ENCODE data around the gene CCL25. TPM values are rescaled to one million over a fixed set of nuclear protein-coding genes. Genes with fewer than 3 reads are reported as not detected.
"Not testable (repeated sequence)": the region's sequence is repeated elsewhere in the genome, so short reads cannot be mapped to it uniquely, and the experiment has no call there.

The CCL25 gene
- total RNA-seq, 1 experiment from 2014 or later = not detected

- POLR2A ChIA-PET = no interaction called here
These were observed 27.2 kb upstream of the CCL25 start for GRCh38 chr19:8025316-8025715.

GRCh38 chr19:8028951-8029491 lies 23.5 kb upstream of the CCL25 start:
- Histone ChIP-seq H3K4me1 (peaks cover 73% of the 10 kb centered on the region), H3K36me3 (ENCODE audit: control insufficient read depth, insufficient read depth, low read length) (no peaks in the 10 kb centered on the region; the same call in 1 of the 2 replicates), H3K27me3 (replicated peaks; ENCODE audit: control insufficient read depth, insufficient read depth, low read length) (no peaks in the 10 kb centered on the region), H3K9me3 (no peaks in the 10 kb centered on the region), H3K4me3 (ENCODE audit: low read depth, low read length) (no peak overlapping the region)
- H3K4me1 Mint-ChIP-seq (ENCODE audit: low read depth, unreplicated experiment) = peaks cover 22% of the 10 kb centered on the region
- ChIA-PET POLR2A (interaction anchor here (1.2 to 1.6 kb wide), 2 partner anchors 23 to 86 kb away, joined by 3 to 11 read pairs; partner anchors contain the start of genes ELAVL1 and TIMM44), CTCF (interaction anchor here (0.6 to 1.6 kb wide), 6 partner anchors 15 to 100 kb away, joined by 3 to 8 read pairs (median 4); partner anchors contain the start of genes ELAVL1 and TIMM44)
- no peaks in the 10 kb centered on the region for H3K9me3 Mint-ChIP-seq (ENCODE audit: unreplicated experiment)
- peak; percentile 80 to 91 for DNase-seq
- peaks cover 11% of the 10 kb centered on the region for H3K36me3 Mint-ChIP-seq (ENCODE audit: insufficient read depth, unreplicated experiment)
- BruUV-seq (replicated peaks) = no TSS peak
- intact Hi-C loops (cut with micrococcal nuclease; ENCODE audit: unreplicated experiment) = no loop called here
- peak; percentile 30 to 33 for TF ChIP-seq CTCF (IDR thresholded peaks at IDR 0.05; ENCODE audit: insufficient read depth in 1 of 2, low read depth in 1 of 2, low read length in 1 of 2, severe bottlenecking in 1 of 2, unreplicated experiment in 1 of 2)
- peak overlapping the region; percentile 97 for H3K27ac Mint-ChIP-seq (ENCODE audit: unreplicated experiment)
- no peaks in the 10 kb centered on the region for H3K27me3 Mint-ChIP-seq (ENCODE audit: insufficient read depth, unreplicated experiment)
- peak overlapping the region; percentile 47 for H3K4me3 Mint-ChIP-seq (ENCODE audit: unreplicated experiment)

More at GRCh38 chr19:8025316-8025715, 27.2 kb upstream of the CCL25 start:
- TF ChIP-seq CTCF (IDR thresholded peaks at IDR 0.05; ENCODE audit: insufficient read depth in 1 of 2, low read depth in 1 of 2, low read length in 1 of 2, severe bottlenecking in 1 of 2, unreplicated experiment in 1 of 2) = no peak
- Mint-ChIP-seq H3K9me3 (ENCODE audit: unreplicated experiment) (no peaks in the 10 kb centered on the region), H3K4me1 (ENCODE audit: low read depth, unreplicated experiment) (peaks cover 21% of the 10 kb centered on the region), H3K27me3 (ENCODE audit: insufficient read depth, unreplicated experiment) (no peaks in the 10 kb centered on the region), H3K27ac (ENCODE audit: unreplicated experiment) (no peak overlapping the region), H3K36me3 (ENCODE audit: insufficient read depth, unreplicated experiment) (no peaks in the 10 kb centered on the region), H3K4me3 (ENCODE audit: unreplicated experiment) (no peak overlapping the region)
- intact Hi-C loops (cut with micrococcal nuclease; ENCODE audit: unreplicated experiment) = no loop called here
- no TSS peak for BruUV-seq (replicated peaks)
- H3K4me3 ChIP-seq (ENCODE audit: low read depth, low read length) = no peak overlapping the region
- no peaks in the 10 kb centered on the region for H3K9me3 ChIP-seq
- peaks cover 42% of the 10 kb centered on the region for H3K4me1 ChIP-seq
- CTCF ChIA-PET = no interaction called here
- no peaks in the 10 kb centered on the region for H3K27me3 ChIP-seq (replicated peaks; ENCODE audit: control insufficient read depth, insufficient read depth, low read length)
- H3K36me3 ChIP-seq (ENCODE audit: control insufficient read depth, insufficient read depth, low read length) = no peaks in the 10 kb centered on the region; the same call in 1 of the 2 replicates
- DNase-seq = no peak

- no peak for DNase-seq
- Mint-ChIP-seq H3K36me3 (ENCODE audit: insufficient read depth, unreplicated experiment) (peaks cover 11% of the 10 kb centered on the region), H3K27me3 (ENCODE audit: insufficient read depth, unreplicated experiment) (no peaks in the 10 kb centered on the region), H3K4me1 (ENCODE audit: low read depth, unreplicated experiment) (peaks cover 22% of the 10 kb centered on the region), H3K9me3 (ENCODE audit: unreplicated experiment) (no peaks in the 10 kb centered on the region), H3K4me3 (ENCODE audit: unreplicated experiment) (no peak overlapping the region), H3K27ac (ENCODE audit: unreplicated experiment) (peak overlapping the region; percentile 42)
- H3K4me3 ChIP-seq (ENCODE audit: low read depth, low read length) = no peak overlapping the region
- intact Hi-C loops (cut with micrococcal nuclease; ENCODE audit: unreplicated experiment) = no loop called here
- no peaks in the 10 kb centered on the region for H3K27me3 ChIP-seq (replicated peaks; ENCODE audit: control insufficient read depth, insufficient read depth, low read length)
- peaks cover 75% of the 10 kb centered on the region for H3K4me1 ChIP-seq
- CTCF ChIA-PET = no interaction called here
- POLR2A ChIA-PET = no interaction called here
- no TSS peak for BruUV-seq (replicated peaks)
- no peaks in the 10 kb centered on the region; the same call in 1 of the 2 replicates for H3K36me3 ChIP-seq (ENCODE audit: control insufficient read depth, insufficient read depth, low read length)
- no peak for TF ChIP-seq CTCF (IDR thresholded peaks at IDR 0.05; ENCODE audit: insufficient read depth in 1 of 2, low read depth in 1 of 2, low read length in 1 of 2, severe bottlenecking in 1 of 2, unreplicated experiment in 1 of 2)
- H3K9me3 ChIP-seq = no peaks in the 10 kb centered on the region
These were observed 21.6 kb upstream of the CCL25 start for GRCh38 chr19:8030960-8031359.

- TSS peak; percentile 82 for BruUV-seq (replicated peaks)
- H3K4me1 Mint-ChIP-seq (ENCODE audit: low read depth, unreplicated experiment); H3K27me3 ChIP-seq (replicated peaks; ENCODE audit: control insufficient read depth, insufficient read depth, low read length); H3K36me3 ChIP-seq (ENCODE audit: control insufficient read depth, insufficient read depth, low read length); H3K4me3 ChIP-seq (ENCODE audit: low read depth, low read length); CTCF ChIA-PET; H3K27me3 Mint-ChIP-seq (ENCODE audit: insufficient read depth, unreplicated experiment); intact Hi-C loops (cut with micrococcal nuclease; ENCODE audit: unreplicated experiment); H3K9me3 ChIP-seq; H3K9me3 Mint-ChIP-seq (ENCODE audit: unreplicated experiment): not testable (repeated sequence)
- POLR2A ChIA-PET = interaction anchor here (0.5 to 1.4 kb wide), 4 partner anchors 10 to 839 kb away, joined by 3 to 4 read pairs (median 3); no protein-coding TSS in a partner anchor
- peak; percentile 79 to 92 for DNase-seq
- H3K36me3 Mint-ChIP-seq (ENCODE audit: insufficient read depth, unreplicated experiment) = peaks cover 11% of the 10 kb centered on the region
- peak overlapping the region; percentile 70 for H3K4me3 Mint-ChIP-seq (ENCODE audit: unreplicated experiment)
- H3K27ac Mint-ChIP-seq (ENCODE audit: unreplicated experiment) = peak overlapping the region; percentile 93
- H3K4me1 ChIP-seq = peaks cover 64% of the 10 kb centered on the region
These were observed 19.0 kb upstream of the CCL25 start for GRCh38 chr19:8033287-8034177.

Data from Caco-2 (cell line).